Measurements from ENCODE around the gene RAD51B.

Gene RAD51B

GRCh38 chr14:68144051-68144681, 324.6 kb downstream of the RAD51B start:
- in situ Hi-C loops (cut with MboI; ENCODE audit: low pct_unique_long_range_greater_than_20kb, low sequenced_read_pairs), result no loop called here

GRCh38 chr14:68145036-68145435, 325.5 kb downstream of the RAD51B start:
- no peak for DNase-seq
- in situ Hi-C loops (cut with MboI; ENCODE audit: low pct_unique_long_range_greater_than_20kb, low sequenced_read_pairs), result no loop called here

More at GRCh38 chr14:68144051-68144681, 324.6 kb downstream of the RAD51B start:
- DNase-seq, result no peak

- in situ Hi-C loops (cut with MboI; ENCODE audit: low pct_unique_long_range_greater_than_20kb, low sequenced_read_pairs), result no loop called here
- no peak for DNase-seq
Observed at GRCh38 chr14:68145539-68145938, 326.0 kb downstream of the RAD51B start.

GRCh38 chr14:68146818-68147217, 327.2 kb downstream of the RAD51B start:
- in situ Hi-C loops (cut with MboI; ENCODE audit: low pct_unique_long_range_greater_than_20kb, low sequenced_read_pairs), result no loop called here

GRCh38 chr14:68147303-68147702, 327.7 kb downstream of the RAD51B start:
- in situ Hi-C loops (cut with MboI; ENCODE audit: low pct_unique_long_range_greater_than_20kb, low sequenced_read_pairs), result no loop called here
- DNase-seq, result no peak

More at GRCh38 chr14:68146818-68147217, 327.2 kb downstream of the RAD51B start:
- no peak for DNase-seq

GRCh38 chr14:68148276-68148675, 328.7 kb downstream of the RAD51B start:
- in situ Hi-C loops (cut with MboI; ENCODE audit: low pct_unique_long_range_greater_than_20kb, low sequenced_read_pairs), result no loop called here

GRCh38 chr14:68148763-68149162, 329.2 kb downstream of the RAD51B start:
- no peak for DNase-seq
- in situ Hi-C loops (cut with MboI; ENCODE audit: low pct_unique_long_range_greater_than_20kb, low sequenced_read_pairs), result no loop called here

More at GRCh38 chr14:68148276-68148675, 328.7 kb downstream of the RAD51B start:
- DNase-seq, result no peak

- DNase-seq, result no peak
- in situ Hi-C loops (cut with MboI; ENCODE audit: low pct_unique_long_range_greater_than_20kb, low sequenced_read_pairs), result no loop called here
Observed at GRCh38 chr14:68153275-68153674, 333.7 kb downstream of the RAD51B start.

- no peak for DNase-seq
- in situ Hi-C loops (cut with MboI; ENCODE audit: low pct_unique_long_range_greater_than_20kb, low sequenced_read_pairs), result no loop called here
Observed at GRCh38 chr14:68154275-68154674, 334.7 kb downstream of the RAD51B start.

- DNase-seq, result no peak
- in situ Hi-C loops (cut with MboI; ENCODE audit: low pct_unique_long_range_greater_than_20kb, low sequenced_read_pairs), result no loop called here
Observed at GRCh38 chr14:68157971-68158371, 338.4 kb downstream of the RAD51B start.

- DNase-seq, result no peak
- in situ Hi-C loops (cut with MboI; ENCODE audit: low pct_unique_long_range_greater_than_20kb, low sequenced_read_pairs), result no loop called here
Observed at GRCh38 chr14:68158640-68159039, 339.1 kb downstream of the RAD51B start.

- in situ Hi-C loops (cut with MboI; ENCODE audit: low pct_unique_long_range_greater_than_20kb, low sequenced_read_pairs), result no loop called here
- DNase-seq, result no peak
Observed at GRCh38 chr14:68159701-68160633, 340.4 kb downstream of the RAD51B start.

GRCh38 chr14:68160779-68161546, 341.4 kb downstream of the RAD51B start:
- in situ Hi-C loops (cut with MboI; ENCODE audit: low pct_unique_long_range_greater_than_20kb, low sequenced_read_pairs), result no loop called here
- DNase-seq, result no peak

- no peak for DNase-seq
- in situ Hi-C loops (cut with MboI; ENCODE audit: low pct_unique_long_range_greater_than_20kb, low sequenced_read_pairs), result no loop called here
Observed at GRCh38 chr14:68162887-68163286, 343.3 kb downstream of the RAD51B start.

GRCh38 chr14:68164711-68165113, 345.1 kb downstream of the RAD51B start:
- in situ Hi-C loops (cut with MboI; ENCODE audit: low pct_unique_long_range_greater_than_20kb, low sequenced_read_pairs), result no loop called here
- DNase-seq, result no peak

GRCh38 chr14:68165274-68165843, 345.8 kb downstream of the RAD51B start:
- DNase-seq, result no peak
- in situ Hi-C loops (cut with MboI; ENCODE audit: low pct_unique_long_range_greater_than_20kb, low sequenced_read_pairs), result no loop called here

GRCh38 chr14:68166731-68167382, 347.3 kb downstream of the RAD51B start:
- in situ Hi-C loops (cut with MboI; ENCODE audit: low pct_unique_long_range_greater_than_20kb, low sequenced_read_pairs), result no loop called here
- DNase-seq, result no peak

- in situ Hi-C loops (cut with MboI; ENCODE audit: low pct_unique_long_range_greater_than_20kb, low sequenced_read_pairs), result no loop called here
- DNase-seq, result no peak
Observed at GRCh38 chr14:68167383-68168087, 348.0 kb downstream of the RAD51B start.
